IMR-90 (cell line): ENCODE results near the gene PIK3R3. TPM values are rescaled to one million over a fixed set of nuclear protein-coding genes. Genes with fewer than 3 reads are reported as not detected.

Experiments
- ATAC-seq: fragments of 200-7000 bp; cut with Tn5 transposase; 2 replicates; pipeline ENCODE4 v1.9.1; 2020; ENCODE audit warnings: low read depth, mild to moderate bottlenecking, moderate library complexity
- BruUV-seq: library from RNA; stranded (reverse); fragments of 400-500 nt; replicated peaks from 2 replicates; lab custom pipeline; 2021; lab: Mats Ljungman, UMichigan
- CTCF ChIA-PET: fragments of 300-600 bp; formaldehyde crosslinking; extraction: SDS; loops from one replicate; lab custom pipeline; 2021; ENCODE audit warnings: antibody characterized with exemption; lab: Yijun Ruan, JAX
- POLR2A ChIA-PET: fragments of 300-600 bp; sonication (Branson Sonifier 250); formaldehyde crosslinking; loops from one replicate; lab custom pipeline; 2022; ENCODE audit warnings: antibody characterized with exemption; ENCODE audit not compliant: unreplicated experiment; lab: Charles Lee
- DNase-seq: peaks from one replicate; pipeline ENCODE4 v3.0.0; 2013
- H2AFZ ChIP-seq: replicated peaks from 2 replicates; pipeline ENCODE3; 2013; ENCODE audit warnings: low read length, mild to moderate bottlenecking; ENCODE audit not compliant: poor library complexity
- H2AK5ac ChIP-seq: 2 replicates; pipeline ENCODE4 v1.6.1; 2013; ENCODE audit warnings: low read depth, low read length, inconsistent platforms
- H2AK9ac ChIP-seq: replicated peaks from 2 replicates; pipeline ENCODE3; 2013; ENCODE audit warnings: mild to moderate bottlenecking, low read depth, low read length, moderate library complexity; ENCODE audit not compliant: poor library complexity
- H2BK120ac ChIP-seq: 2 replicates; pipeline ENCODE4 v1.6.1; 2013; ENCODE audit warnings: low read depth, low read length, inconsistent platforms
- H2BK15ac ChIP-seq: 3 replicates; pipeline ENCODE4 v1.6.1; 2013; ENCODE audit warnings: low read depth, low read length, inconsistent platforms
- H2BK20ac ChIP-seq: 2 replicates; pipeline ENCODE4 v1.6.1; 2013; ENCODE audit warnings: low read depth, mild to moderate bottlenecking, inconsistent platforms, low read length, moderate library complexity
- H2BK5ac ChIP-seq: 2 replicates; pipeline ENCODE4 v1.6.1; 2013; ENCODE audit warnings: mild to moderate bottlenecking, low read depth, low read length, inconsistent platforms; ENCODE audit not compliant: poor library complexity, severe bottlenecking
- H3K14ac ChIP-seq: replicated peaks from 2 replicates; pipeline ENCODE4 v1.6.1; 2013; ENCODE audit warnings: low read depth, low read length, inconsistent platforms
- H3K18ac ChIP-seq: 2 replicates; pipeline ENCODE4 v1.6.1; 2013; ENCODE audit warnings: low read depth, low read length, control low read depth
- H3K23ac ChIP-seq: 2 replicates; pipeline ENCODE4 v1.6.1; 2013; ENCODE audit warnings: low read depth, low read length, inconsistent platforms
- H3K27ac ChIP-seq: 2 replicates; pipeline ENCODE4 v1.5.1; 2013; ENCODE audit warnings: mild to moderate bottlenecking, control low read depth, low read length; ENCODE audit not compliant: insufficient read depth
- H3K27me3 ChIP-seq: 2 replicates; pipeline ENCODE4 v1.6.1; 2013; ENCODE audit warnings: low read length; ENCODE audit not compliant: control insufficient read depth, insufficient read depth
- H3K36me3 ChIP-seq: 2 replicates; pipeline ENCODE4 v1.6.1; 2013; ENCODE audit warnings: low read length, mixed read lengths; ENCODE audit not compliant: control insufficient read depth, insufficient read depth
- H3K4ac ChIP-seq: 2 replicates; pipeline ENCODE4 v1.6.1; 2013; ENCODE audit warnings: low read depth, low read length, inconsistent platforms
- H3K4me1 ChIP-seq: 2 replicates; pipeline ENCODE4 v1.6.1; 2013; ENCODE audit warnings: low read length, mixed read lengths; ENCODE audit not compliant: control insufficient read depth, insufficient read depth
- H3K4me2 ChIP-seq: 2 replicates; pipeline ENCODE4 v1.6.1; 2013; ENCODE audit warnings: low read depth, mild to moderate bottlenecking, control low read depth, low read length, moderate library complexity
- H3K4me3 ChIP-seq: 2 replicates; pipeline ENCODE4 v1.5.1; 2013; ENCODE audit warnings: low read depth, mild to moderate bottlenecking, control low read depth, low read length, moderate library complexity; ENCODE audit not compliant: insufficient read depth
- H3K56ac ChIP-seq: 2 replicates; pipeline ENCODE4 v1.6.1; 2013; ENCODE audit warnings: low read length, inconsistent platforms; ENCODE audit not compliant: insufficient read depth; ENCODE audit errors: extremely low read depth
- H3K79me1 ChIP-seq, 2 experiments: 2 replicates each; pipeline ENCODE4 v1.6.1; 2013; ENCODE audit warnings: low read length in 2 of 2, inconsistent platforms in 1 of 2, low read depth in 1 of 2
- H3K9ac ChIP-seq: 2 replicates; pipeline ENCODE4 v1.6.1; 2013; ENCODE audit warnings: low read depth, low read length, control low read depth
- H3K9me1 ChIP-seq: 2 replicates; pipeline ENCODE4 v1.6.1; 2013; ENCODE audit warnings: low read length, inconsistent platforms; ENCODE audit not compliant: insufficient read depth
- H3K9me3 ChIP-seq: 2 replicates; pipeline ENCODE4 v1.6.1; 2013; ENCODE audit warnings: low read length; ENCODE audit not compliant: control insufficient read depth, insufficient read depth
- H4K20me1 ChIP-seq: 2 replicates; pipeline ENCODE4 v1.6.1; 2013; ENCODE audit warnings: low read length, inconsistent platforms; ENCODE audit not compliant: insufficient read depth
- H4K5ac ChIP-seq: 2 replicates; pipeline ENCODE4 v1.6.1; 2013; ENCODE audit warnings: mild to moderate bottlenecking, low read depth, low read length, control low read depth
- H4K8ac ChIP-seq, 2 experiments: 2 replicates each; pipeline ENCODE4 v1.6.1; 2013; ENCODE audit warnings: low read depth in 2 of 2, low read length in 2 of 2, control low read depth in 1 of 2, inconsistent platforms in 1 of 2
- H4K91ac ChIP-seq: 2 replicates; pipeline ENCODE4 v1.6.1; 2013; ENCODE audit warnings: low read depth, low read length, inconsistent platforms; ENCODE audit not compliant: insufficient read depth
- BHLHE40 ChIP-seq: fragments of 150-350 bp; IDR thresholded peaks from 2 replicates; pipeline ENCODE4 v1.6.1; 2016; ENCODE audit warnings: mild to moderate bottlenecking, low read depth, low read length
- CEBPB ChIP-seq: IDR thresholded peaks from 2 replicates; pipeline ENCODE4 v1.6.1; 2012; ENCODE audit warnings: low read depth, low read length, improper control_type of control experiment
- CHD1 ChIP-seq: IDR thresholded peaks from 2 replicates; pipeline ENCODE4 v1.6.1; 2012; ENCODE audit warnings: low read depth, low read length, improper control_type of control experiment
- CTCF ChIP-seq: conservative IDR thresholded peaks from 2 replicates; pipeline ENCODE4 v1.5.1; 2012; ENCODE audit warnings: mild to moderate bottlenecking, low read depth, low read length, improper control_type of control experiment
- ELK1 ChIP-seq: fragments of 150-350 bp; IDR thresholded peaks from 2 replicates; pipeline ENCODE4 v1.6.1; 2016; ENCODE audit warnings: low read depth, mild to moderate bottlenecking, low read length, moderate library complexity, borderline replicate concordance
- FOS ChIP-seq: fragments of 150-350 bp; IDR thresholded peaks from 2 replicates; pipeline ENCODE4 v1.6.1; 2016; ENCODE audit warnings: low read depth, low read length
- MAFK ChIP-seq: IDR thresholded peaks from 2 replicates; pipeline ENCODE4 v1.6.1; 2012; ENCODE audit warnings: low read depth, low read length, improper control_type of control experiment
- MAZ ChIP-seq: IDR thresholded peaks from 2 replicates; pipeline ENCODE4 v1.6.1; 2012; ENCODE audit warnings: low read depth, mild to moderate bottlenecking, low read length, improper control_type of control experiment, moderate library complexity, borderline replicate concordance
- MXI1 ChIP-seq: IDR thresholded peaks from 2 replicates; pipeline ENCODE4 v1.6.1; 2012; ENCODE audit warnings: low read depth, mild to moderate bottlenecking, low read length, moderate library complexity, borderline replicate concordance
- NFE2L2 ChIP-seq: fragments of 150-350 bp; IDR thresholded peaks from 2 replicates; pipeline ENCODE4 v1.6.1; 2016; ENCODE audit warnings: low read depth, mild to moderate bottlenecking, low read length
- POLR2A ChIP-seq: IDR thresholded peaks from 2 replicates; pipeline ENCODE4 v1.6.1; 2012; ENCODE audit warnings: mild to moderate bottlenecking, low read depth, low read length
- RAD21 ChIP-seq: IDR thresholded peaks from 2 replicates; pipeline ENCODE4 v1.6.1; 2012; ENCODE audit warnings: low read length, improper control_type of control experiment
- RCOR1 ChIP-seq: IDR thresholded peaks from 2 replicates; pipeline ENCODE4 v1.6.1; 2012; ENCODE audit warnings: mild to moderate bottlenecking, low read length, improper control_type of control experiment; ENCODE audit not compliant: insufficient replicate concordance
- RFX5 ChIP-seq: IDR thresholded peaks from 2 replicates; pipeline ENCODE4 v1.8.0; 2012; ENCODE audit warnings: low read depth, mild to moderate bottlenecking, low read length, moderate library complexity
- SMC3 ChIP-seq: fragments of 150-350 bp; IDR thresholded peaks from 2 replicates; pipeline ENCODE4 v1.6.1; 2016; ENCODE audit warnings: low read depth, mild to moderate bottlenecking, antibody characterized with exemption, low read length, moderate library complexity
- USF2 ChIP-seq: fragments of 150-350 bp; IDR thresholded peaks from 2 replicates; pipeline ENCODE4 v1.6.1; 2017; ENCODE audit warnings: mild to moderate bottlenecking, antibody characterized with exemption, low read length, low read depth
- WGBS, 2 experiments: methylation state at CpG; one replicate each; pipeline versions ENCODE4 v1.1.5 to v1.1.7; 2013; ENCODE audit warnings: missing lambda C conversion rate in 2 of 2; ENCODE audit not compliant: insufficient read length in 1 of 2; ENCODE audit errors: extremely low coverage in 2 of 2; 5-methylcytosine and 5-hydroxymethylcytosine counted together
- dilution Hi-C: fragments of 300-500 bp; cut with HindIII; formaldehyde crosslinking; loops from one replicate; pipeline ENCODE4 v1.14.3; 2018; ENCODE audit warnings: low sequenced_read_pairs; ENCODE audit not compliant: unreplicated experiment
- in situ Hi-C: fragments of 300-500 bp; cut with MboI; formaldehyde crosslinking; loops from 3 replicates; pipeline ENCODE4 v1.14.3; 2019; ENCODE audit warnings: low sequenced_read_pairs, inconsistent platforms, mixed read lengths
- intact Hi-C: fragments of 100-400 bp; cut with micrococcal nuclease; formaldehyde crosslinking; loops from 2 replicates; pipeline ENCODE4 v1.10.0; 2022
- polyA plus RNA-seq, 3 experiments: library from polyadenylated mRNA; depleted of rRNA; stranded (reverse); fragments of >200 nt; gene quantifications; 2 replicates each; pipeline ENCODE4 v1.2.3, GENCODE V29; 2012; ENCODE audit warnings: low replicate concordance in 1 of 3
- total RNA-seq: library from RNA; depleted of rRNA; stranded (reverse); fragments of >200 nt; gene quantifications from 2 replicates; pipeline ENCODE4 v1.2.3, GENCODE V29; 2012

The PIK3R3 gene
- total and polyA plus RNA-seq, 2 of the 4 experiments (the other 2 are of a cell fraction): 5.3 to 9.9 TPM

DNA sequence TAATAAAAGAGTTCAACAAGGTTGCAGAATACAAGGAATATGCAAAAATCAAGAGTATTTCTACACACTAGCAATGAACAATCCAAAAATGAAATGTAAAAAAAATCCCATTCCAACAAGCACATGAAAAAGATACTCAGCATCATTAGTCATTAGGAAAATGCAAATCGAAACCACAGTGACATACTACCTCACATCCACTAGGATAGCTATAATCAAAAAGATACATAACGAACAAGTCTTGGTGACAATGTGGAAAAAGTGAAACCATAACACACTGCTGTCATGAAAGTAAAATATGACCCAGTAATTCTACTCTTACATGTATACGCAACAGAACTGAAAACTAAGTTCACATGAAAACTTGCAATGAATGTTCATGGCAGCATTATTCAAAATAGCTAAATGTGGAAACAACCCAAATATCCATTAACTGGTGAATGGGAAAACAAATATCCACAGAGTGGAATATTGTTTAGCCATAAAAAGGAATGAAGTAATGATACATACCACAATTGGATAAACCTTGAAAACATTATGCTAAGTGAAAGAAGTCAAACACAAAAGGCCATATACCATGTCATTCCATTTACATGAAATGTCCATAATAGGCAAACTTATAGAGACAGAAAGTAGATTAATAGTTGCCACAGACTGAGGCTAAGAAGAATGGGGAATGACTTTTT lies 34.3 kb downstream of the PIK3R3 start:
- Histone ChIP-seq H3K4me1 (no peaks in the 10 kb centered on the region), H2AK9ac (no peak overlapping the region), H3K4me2 (no peak overlapping the region), H3K23ac (no peak overlapping the region), H3K14ac (no peak overlapping the region), H3K4ac (no peak overlapping the region), H3K56ac (no peak overlapping the region), H3K36me3 (no peaks in the 10 kb centered on the region), H4K20me1 (no peaks in the 10 kb centered on the region), H3K18ac (no peak overlapping the region), H2BK20ac (no peak overlapping the region), H3K9me1 (no peaks in the 10 kb centered on the region), H4K8ac (no peak overlapping the region), H2BK120ac (no peak overlapping the region), H4K91ac (no peak overlapping the region), H2AFZ (no peak overlapping the region), H3K9ac (no peak overlapping the region), H2BK15ac (no peak overlapping the region), H3K4me3 (no peak overlapping the region), H3K79me1 (peaks cover 0 to 9% of the 10 kb centered on the region in 2 experiments; a peak in 2 of 4 replicates), H4K5ac (no peak overlapping the region), H2AK5ac (no peak overlapping the region), H3K27ac (no peak overlapping the region), H3K9me3 (0 out of 2 replicates have a peak, but pooled peaks cover 1% of the 10 kb centered on the region), H2BK5ac (no peak overlapping the region), H3K27me3 (no peaks in the 10 kb centered on the region)
- dilution Hi-C loops (no loop called here), in situ Hi-C loops (no loop called here), intact Hi-C loops (loop anchor here (10.0 kb wide), 1 partner anchor 53 kb away; no protein-coding TSS in a partner anchor)
- POLR2A ChIA-PET: no interaction called here
- BruUV-seq: no TSS peak
- ATAC-seq (no peak), DNase-seq (peak; percentile 8)
- TF ChIP-seq MAFK (no peak), RFX5 (no peak), FOS (no peak), SMC3 (no peak), RAD21 (no peak), RCOR1 (no peak), ELK1 (no peak), BHLHE40 (no peak), POLR2A (no peak), NFE2L2 (no peak), CEBPB (no peak), CTCF (no peak), USF2 (no peak), CHD1 (no peak), MXI1 (no peak), MAZ (no peak)
- no CpG with 5 or more reads among the region's 3 CpGs for WGBS, 2 experiments
- CTCF ChIA-PET: no interaction called here
